ENCODE data around the gene APOC3. TPM values are rescaled to one million over a fixed set of nuclear protein-coding genes. Genes with fewer than 3 reads are reported as not detected.

The APOC3 gene
- total and polyA plus RNA-seq, 2 donors from 2014 or later = 35.6 TPM; not detected in 1

- peak; percentile 90 for TF ChIP-seq CTCF (IDR thresholded peaks at IDR 0.05; ENCODE audit: borderline replicate concordance, extremely low read depth, insufficient read depth)
- FAIRE-seq (no peak), DNase-seq (peak; percentile 79 to 89 (median 81))
- peaks cover 0 to 4% (median 0%) of the 10 kb centered on the region in 3 donors for H3K36me3 ChIP-seq (ENCODE audit: control insufficient read depth in 2 of 3, insufficient read depth in 3 of 3, low read length in 3 of 3)
- H3K4me1 ChIP-seq (ENCODE audit: control insufficient read depth in 2 of 3, insufficient read depth in 2 of 3, low read depth in 1 of 3, low read length in 3 of 3) = peaks cover 0 to 17% (median 15%) of the 10 kb centered on the region in 3 donors
- peak overlapping the region in 1 of 3 donors; percentile 17 for H3K4me3 ChIP-seq (ENCODE audit: low read length in 3 of 3)
- H3K27me3 ChIP-seq (ENCODE audit: control insufficient read depth, insufficient read depth, low read length) = no peaks in the 10 kb centered on the region
- no peak overlapping the region for H3K27ac ChIP-seq (ENCODE audit: low read depth in 2 of 2, low read length in 2 of 2)
- no peaks in the 10 kb centered on the region for H3K9me3 ChIP-seq (ENCODE audit: control insufficient read depth in 2 of 3, insufficient read depth in 1 of 3, low read length in 3 of 3)
- H3K9ac ChIP-seq (ENCODE audit: low read length in 3 of 3) = no peak overlapping the region
- intact Hi-C loops (cut with DNase I) = no loop called here
Measured at GRCh38 chr11:116791002-116791812, 38.5 kb upstream of the APOC3 start.

GRCh38 chr11:116791813-116792143 lies 37.9 kb upstream of the APOC3 start, which contains the start of gene APOA5:
APOA5 (minus strand) TSS chr11:116791879; CDS start chr11:116791860, 19 bp downstream.
- Histone ChIP-seq H3K4me3 (ENCODE audit: low read length in 3 of 3) (peak within 1 kb of the TSS in 1 of 3 donors; percentile 17), H3K27ac (ENCODE audit: low read depth in 2 of 2, low read length in 2 of 2) (no peak within 1 kb of the TSS), H3K9ac (ENCODE audit: low read length in 3 of 3) (no peak within 1 kb of the TSS), H3K27me3 (ENCODE audit: control insufficient read depth, insufficient read depth, low read length) (no peaks in the 10 kb centered on the region), H3K4me1 (ENCODE audit: control insufficient read depth in 2 of 3, insufficient read depth in 2 of 3, low read depth in 1 of 3, low read length in 3 of 3) (peaks cover 0 to 15% (median 11%) of the 10 kb centered on the region in 3 donors), H3K9me3 (ENCODE audit: control insufficient read depth in 2 of 3, insufficient read depth in 1 of 3, low read length in 3 of 3) (no peaks in the 10 kb centered on the region), H3K36me3 (ENCODE audit: control insufficient read depth in 2 of 3, insufficient read depth in 3 of 3, low read length in 3 of 3) (no peaks in the 10 kb centered on the region)
- no peak for FAIRE-seq
- no peak for TF ChIP-seq CTCF (IDR thresholded peaks at IDR 0.05; ENCODE audit: borderline replicate concordance, extremely low read depth, insufficient read depth)
- intact Hi-C loops (cut with DNase I) = no loop called here
- DNase-seq = no peak

- H3K27me3 ChIP-seq (ENCODE audit: control insufficient read depth, insufficient read depth, low read length) = no peaks in the 10 kb centered on the region
- H3K4me1 ChIP-seq (ENCODE audit: control insufficient read depth in 2 of 3, insufficient read depth in 2 of 3, low read depth in 1 of 3, low read length in 3 of 3) = peaks cover 0 to 10% (median 7%) of the 10 kb centered on the region in 3 donors
- DNase-seq (no peak), FAIRE-seq (no peak)
- H3K9me3 ChIP-seq (ENCODE audit: control insufficient read depth in 2 of 3, insufficient read depth in 1 of 3, low read length in 3 of 3) = no peaks in the 10 kb centered on the region
- no peak overlapping the region for H3K27ac ChIP-seq (ENCODE audit: low read depth in 2 of 2, low read length in 2 of 2)
- intact Hi-C loops (cut with DNase I) = no loop called here
- no peak overlapping the region for H3K4me3 ChIP-seq (ENCODE audit: low read length in 3 of 3)
- no peak for TF ChIP-seq CTCF (IDR thresholded peaks at IDR 0.05; ENCODE audit: borderline replicate concordance, extremely low read depth, insufficient read depth)
- H3K9ac ChIP-seq (ENCODE audit: low read length in 3 of 3) = no peak overlapping the region
- H3K36me3 ChIP-seq (ENCODE audit: control insufficient read depth in 2 of 3, insufficient read depth in 3 of 3, low read length in 3 of 3) = no peaks in the 10 kb centered on the region
Measured at GRCh38 chr11:116792144-116792868, 37.4 kb upstream of the APOC3 start.

Measured in kidney (tissue), 14 donors.